NCI-H146 treated with DMSO at 0.1 percent for 48 hours (cell line): ENCODE data around the gene THAP3.
"Not testable (repeated sequence)": the region's sequence is repeated elsewhere in the genome, so short reads cannot be mapped to it uniquely, and the experiment has no call there.

ENCODE experiments used
- DNase-seq: peaks from one replicate; lab custom pipeline; 2025; ENCODE audit not compliant: unreplicated experiment; lab: John Stamatoyannopoulos, UW

The THAP3 gene

GRCh38 chr1:6590046-6590445 is 34.6 kb upstream of the THAP3 start:
- DNase-seq, result no peak

DNA sequence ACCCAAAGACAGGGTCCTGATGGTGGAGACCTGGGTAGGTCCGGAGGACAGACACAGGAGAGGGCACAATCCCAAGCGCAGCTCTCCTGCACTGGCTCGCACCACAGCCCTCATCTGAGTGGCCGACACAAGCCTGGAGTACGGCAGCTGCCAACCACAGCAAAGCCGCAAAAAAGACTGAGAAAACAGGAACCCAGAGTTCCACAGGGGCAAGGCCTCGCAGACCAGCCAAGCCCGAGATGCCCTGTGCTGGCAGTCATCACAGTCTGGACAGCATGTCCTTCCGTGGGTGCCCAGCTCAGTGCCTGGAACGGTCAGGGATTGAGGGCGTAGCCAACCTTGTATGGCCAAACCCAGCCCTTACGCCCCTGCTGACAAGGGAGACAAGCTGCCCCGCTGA is 33.4 kb upstream of the THAP3 start:
- DNase-seq, result no peak

GRCh38 chr1:6591644-6592043 is 33.0 kb upstream of the THAP3 start:
- DNase-seq, result no peak

DNA sequence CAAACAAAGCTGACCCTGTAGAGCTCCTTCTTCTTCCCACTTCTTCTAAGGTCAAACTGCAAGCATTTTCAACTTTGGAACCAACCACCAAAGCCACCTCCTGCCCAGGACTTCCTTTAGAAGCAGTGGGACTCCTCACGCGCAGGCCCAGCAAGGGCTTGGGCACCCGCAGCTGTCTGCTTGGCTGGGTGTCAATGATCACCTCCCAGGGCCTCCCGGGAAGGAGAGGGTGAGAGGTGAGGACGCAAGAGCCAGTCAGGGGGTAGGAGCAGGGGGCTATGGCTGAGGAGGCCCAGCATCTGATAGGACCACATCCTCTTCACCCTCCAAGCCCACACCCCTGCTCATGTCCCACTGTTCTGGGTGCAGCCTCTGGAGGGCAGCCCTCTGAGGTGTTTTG is 32.2 kb upstream of the THAP3 start:
- DNase-seq, result no peak

- DNase-seq, result no peak
Measured at GRCh38 chr1:6592865-6593593, 31.6 kb upstream of the THAP3 start.

- DNase-seq, result no peak
Measured at GRCh38 chr1:6593810-6594209, 30.9 kb upstream of the THAP3 start.

GRCh38 chr1:6594977-6595740 is 29.5 kb upstream of the THAP3 start:
- DNase-seq, result no peak

- DNase-seq, result no peak
Measured at GRCh38 chr1:6596351-6596750, 28.3 kb upstream of the THAP3 start.

- no peak for DNase-seq
Measured at GRCh38 chr1:6596886-6597776, 27.5 kb upstream of the THAP3 start.

DNA sequence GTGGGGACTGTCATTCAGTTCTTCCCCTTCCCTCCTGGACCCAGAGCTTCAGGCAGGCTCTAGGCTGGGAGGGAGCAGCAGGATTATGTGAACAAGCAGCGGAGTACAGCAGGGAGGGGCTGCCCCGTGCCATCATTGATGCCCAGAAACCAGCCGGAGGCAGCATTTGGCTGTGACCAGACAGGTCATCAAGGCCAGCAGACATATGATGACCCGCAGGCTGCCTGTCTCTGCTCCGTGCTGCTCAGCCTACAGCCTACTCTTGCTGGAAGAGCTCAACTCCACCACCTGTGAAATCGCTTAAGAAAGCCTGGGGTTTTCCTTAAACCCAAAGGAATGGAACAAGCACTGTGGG is 26.9 kb upstream of the THAP3 start:
- DNase-seq, result no peak

- DNase-seq, result no peak
Measured at GRCh38 chr1:6599141-6599975, 25.3 kb upstream of the THAP3 start.

GRCh38 chr1:6599991-6600390 is 24.7 kb upstream of the THAP3 start:
- DNase-seq, result not testable (repeated sequence)

DNA sequence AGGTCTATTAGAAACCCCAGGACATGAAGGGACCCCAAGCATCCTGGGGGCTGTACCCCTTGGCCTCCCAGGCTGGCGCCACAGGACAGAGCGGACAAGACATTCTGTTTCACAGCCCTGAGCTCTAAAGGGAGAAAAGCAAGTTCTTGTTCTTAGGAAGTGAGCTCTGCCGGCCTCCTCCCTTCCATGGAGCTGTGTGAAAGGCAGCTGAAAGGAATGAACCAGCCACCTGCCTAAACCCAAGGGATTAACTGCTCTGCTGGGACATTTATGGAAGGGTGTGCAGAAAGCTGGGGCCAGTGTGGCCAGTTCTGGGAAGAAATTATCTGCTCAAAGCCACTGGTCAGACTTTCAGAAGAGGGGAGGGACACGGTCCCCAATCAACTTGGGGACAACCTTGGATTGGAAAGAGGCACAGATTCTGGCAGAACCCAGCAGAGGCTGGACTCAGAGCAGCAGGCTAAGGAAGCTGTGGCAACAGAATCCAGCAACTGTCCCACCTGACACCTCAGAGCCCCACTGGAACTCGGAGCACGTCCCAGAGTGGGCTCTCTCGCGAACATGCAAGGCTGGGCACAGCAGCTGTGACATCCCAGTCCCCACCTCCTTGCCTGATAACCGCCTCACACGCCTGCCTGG is 24.1 kb upstream of the THAP3 start:
- no peak for DNase-seq

GRCh38 chr1:6601049-6601922 is 23.4 kb upstream of the THAP3 start:
- DNase-seq, result no peak

GRCh38 chr1:6601923-6602668 is 22.6 kb upstream of the THAP3 start:
- DNase-seq, result peak; percentile 10

GRCh38 chr1:6602669-6603237 is 21.9 kb upstream of the THAP3 start, which contains the start of gene KLHL21:
KLHL21 (minus strand) TSS chr1:6602869; CDS start chr1:6602817, 52 bp downstream.
- peak; percentile 8 for DNase-seq

GRCh38 chr1:6603238-6603914 is 21.3 kb upstream of the THAP3 start:
- no peak for DNase-seq
